HG03045 (cell line): ENCODE results near the gene EMP1.

Experiments
- ATAC-seq: cut with Tn5 transposase; IDR thresholded peaks from one replicate; pipeline ENCODE4 v1.9.1; 2021; ENCODE audit warnings: mild to moderate bottlenecking, moderate library complexity; ENCODE audit not compliant: unreplicated experiment

Gene EMP1

DNA sequence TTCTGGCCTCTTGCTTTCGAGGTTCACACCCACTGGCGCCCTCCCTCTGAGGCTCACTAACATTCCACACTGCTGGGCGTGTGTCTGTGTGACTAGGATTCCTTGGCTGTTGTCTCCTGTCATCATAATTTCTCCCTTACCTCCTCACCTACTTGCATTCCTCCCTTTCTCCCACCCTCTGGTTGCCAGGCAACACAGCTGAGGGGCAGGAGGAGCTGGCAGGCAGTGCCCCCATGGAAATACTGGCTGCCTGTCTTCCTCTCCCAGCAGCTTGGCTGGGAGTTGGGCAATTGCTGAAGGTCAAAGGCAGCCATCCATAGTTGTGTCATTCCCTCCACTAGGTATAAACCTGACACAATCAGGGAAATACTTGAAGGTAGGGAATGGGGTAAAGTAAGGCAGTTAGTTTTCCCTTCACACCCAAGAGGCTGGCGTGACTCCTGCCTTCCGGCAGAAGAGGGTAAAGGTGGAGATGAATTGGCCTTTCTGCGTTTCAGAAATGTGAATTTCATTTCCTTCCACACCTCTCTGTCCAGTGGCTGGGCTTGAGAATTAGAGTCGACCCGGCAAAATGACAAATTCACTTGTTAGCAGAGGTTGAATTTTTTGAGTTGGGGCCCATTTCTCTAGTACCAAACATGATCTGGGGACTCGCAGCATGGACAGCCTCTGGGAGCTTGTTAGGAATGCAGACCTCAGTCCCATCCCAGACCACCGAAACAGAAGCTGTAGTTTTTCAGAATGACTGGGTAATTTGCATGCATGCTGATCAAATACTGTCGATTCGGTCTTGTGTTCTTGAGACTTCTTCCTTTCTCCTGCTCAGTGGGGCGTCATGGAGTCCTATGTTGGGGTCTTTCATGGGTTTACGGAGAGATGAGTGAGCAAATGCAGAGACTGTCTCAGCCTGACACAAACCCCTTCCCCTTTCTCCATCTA lies 24.3 kb upstream of the EMP1 start:
- ATAC-seq, result no peak

DNA sequence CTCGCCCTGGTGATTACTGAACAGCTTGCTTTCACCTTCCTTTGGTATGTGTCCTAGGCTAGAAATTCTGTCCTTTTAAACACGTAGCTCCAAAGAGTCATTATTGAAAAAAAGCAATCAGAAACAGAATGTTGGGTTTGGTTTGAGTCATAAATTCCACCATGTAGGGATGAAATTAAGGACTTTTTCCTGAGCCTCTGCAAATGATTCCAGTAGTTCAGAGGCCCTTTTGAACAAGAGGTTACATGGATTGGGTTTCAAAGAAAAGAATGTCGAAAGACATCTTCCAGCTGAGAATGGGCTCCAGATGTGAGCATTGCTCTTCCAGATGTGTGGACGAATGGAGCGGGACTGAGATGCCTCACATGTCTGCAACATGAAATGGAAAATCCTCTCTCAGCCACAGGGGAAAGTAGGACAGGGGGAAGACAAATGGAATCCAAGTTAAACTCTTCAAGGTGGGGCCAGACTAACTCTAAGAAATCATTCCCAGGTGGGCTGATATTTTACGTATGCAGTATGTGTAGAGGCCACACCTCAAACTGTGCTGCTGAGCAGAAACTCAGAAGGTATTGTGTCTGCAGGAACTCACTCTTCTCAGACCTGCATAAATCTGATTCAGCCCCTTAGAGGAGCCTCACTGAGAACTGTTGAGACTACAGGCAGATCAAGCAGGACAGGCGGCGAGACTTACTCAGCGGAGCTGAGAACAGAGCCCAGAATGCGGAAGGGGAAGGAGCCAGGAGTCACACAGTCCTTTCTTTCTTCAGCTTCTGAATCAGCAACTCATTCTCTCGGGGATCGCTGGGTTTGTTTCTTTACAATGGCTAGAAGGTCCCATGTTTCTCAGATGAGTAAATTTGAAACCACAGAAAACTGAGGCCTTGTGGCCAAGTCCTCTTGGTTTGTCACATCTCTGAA lies 23.3 kb upstream of the EMP1 start:
- ATAC-seq, result peak; percentile 91

DNA sequence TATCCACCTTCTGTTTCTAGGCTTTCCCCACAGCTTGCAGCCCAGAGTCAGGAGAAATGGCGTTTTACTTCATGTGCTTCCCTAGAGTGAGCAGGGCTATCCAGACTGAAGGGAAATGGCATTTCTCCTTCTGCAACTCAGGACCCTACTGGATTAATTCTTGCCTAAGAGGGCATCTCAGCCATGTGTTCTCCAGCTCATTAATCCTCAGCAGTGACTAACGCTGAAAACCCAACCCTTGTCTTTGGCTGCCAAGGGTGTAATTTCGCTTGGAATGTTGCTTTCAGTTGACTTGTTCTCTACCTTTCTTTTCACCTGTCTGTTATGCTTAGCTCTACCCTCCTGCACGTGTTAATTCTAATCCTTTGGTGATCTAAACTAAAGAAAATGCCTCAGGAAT lies 21.0 kb upstream of the EMP1 start:
- no peak for ATAC-seq

DNA sequence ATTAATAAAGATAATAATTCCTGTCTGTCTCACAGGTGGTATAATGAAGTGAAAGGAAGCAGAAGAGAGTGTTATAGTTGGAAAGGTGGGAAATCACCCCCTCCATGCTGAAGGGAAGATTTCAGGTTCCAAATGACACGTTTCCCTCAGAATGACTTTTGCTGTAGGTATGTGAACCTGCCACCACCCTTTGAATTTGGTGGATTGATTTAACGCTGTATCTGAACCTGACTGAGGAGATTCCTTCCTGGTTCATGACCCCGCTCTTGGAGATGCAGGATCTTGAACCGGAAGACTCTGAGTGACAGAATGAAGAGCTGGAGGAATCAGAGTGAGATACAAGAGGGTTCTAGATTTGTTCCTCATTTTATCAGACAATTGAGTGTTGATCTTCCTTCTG lies 20.3 kb upstream of the EMP1 start:
- no peak for ATAC-seq

DNA sequence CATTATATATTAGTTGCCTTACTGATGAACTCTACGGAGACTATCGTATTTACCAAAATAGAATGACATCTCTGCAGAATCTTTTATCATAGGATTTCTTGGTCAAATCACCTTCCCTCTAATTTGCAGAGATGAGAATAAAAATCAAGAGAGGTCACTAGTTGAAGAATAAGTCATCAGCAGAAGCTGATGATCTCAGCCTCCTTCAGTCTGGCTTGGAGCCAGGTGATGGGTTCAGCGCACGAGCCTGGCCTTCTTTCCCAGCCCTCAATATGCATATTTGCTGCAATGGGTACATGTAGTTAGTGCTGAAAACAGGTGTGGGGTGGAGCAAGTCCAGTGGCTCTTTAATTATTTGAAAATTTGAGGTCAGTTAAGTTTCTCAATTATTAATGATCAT lies 19.2 kb upstream of the EMP1 start:
- no peak for ATAC-seq

DNA sequence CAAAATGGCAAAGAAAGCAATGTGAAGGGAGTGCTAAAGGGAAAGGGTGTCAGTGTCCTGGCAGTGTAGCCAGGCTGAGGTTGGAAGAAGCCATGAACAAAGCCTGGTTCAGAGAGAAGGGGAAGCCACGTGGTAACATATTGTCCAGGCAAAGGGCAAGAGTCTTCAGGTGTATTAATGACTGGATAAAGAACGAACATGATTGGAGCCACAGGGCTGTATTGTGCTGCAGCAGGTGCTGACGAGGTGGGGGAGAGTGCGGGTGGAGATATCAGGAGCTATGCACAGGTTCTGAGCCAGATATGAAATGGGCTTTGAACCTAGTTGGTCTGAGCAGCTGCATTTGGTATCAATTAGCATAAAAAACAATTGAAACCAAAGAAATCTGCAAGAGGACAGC lies 18.6 kb upstream of the EMP1 start:
- ATAC-seq, result no peak

GRCh38 chr12:13178568-13179210 lies 17.8 kb upstream of the EMP1 start:
- ATAC-seq, result no peak

- ATAC-seq, result no peak
Observed at GRCh38 chr12:13179211-13180074, 17.1 kb upstream of the EMP1 start.

- no peak for ATAC-seq
Observed at GRCh38 chr12:13181375-13182070, 15.0 kb upstream of the EMP1 start.

GRCh38 chr12:13182881-13183280 lies 13.6 kb upstream of the EMP1 start:
- ATAC-seq, result no peak

GRCh38 chr12:13183620-13184019 lies 12.9 kb upstream of the EMP1 start:
- no peak for ATAC-seq

DNA sequence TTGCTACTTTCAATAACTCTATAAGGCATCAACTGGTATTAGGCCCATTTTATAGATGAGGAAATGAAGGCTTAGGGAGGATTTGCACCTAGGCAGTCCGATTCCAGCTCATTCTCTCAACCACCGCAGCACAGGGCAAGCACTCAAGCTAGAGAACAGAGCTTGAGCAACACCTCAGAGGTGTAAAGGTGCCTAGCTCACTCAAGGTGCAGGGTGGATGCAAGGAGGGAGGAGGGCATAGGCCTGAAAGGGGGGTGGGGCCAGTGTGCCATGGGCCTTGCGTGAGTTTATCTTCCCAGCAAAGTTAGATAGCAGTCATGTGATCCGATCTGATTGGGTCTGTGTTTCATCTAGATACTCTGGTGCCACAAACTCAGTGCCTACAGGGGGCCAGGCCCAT lies 10.2 kb upstream of the EMP1 start:
- ATAC-seq, result no peak

- ATAC-seq, result no peak
Observed at GRCh38 chr12:13187399-13187798, 9.1 kb upstream of the EMP1 start.

DNA sequence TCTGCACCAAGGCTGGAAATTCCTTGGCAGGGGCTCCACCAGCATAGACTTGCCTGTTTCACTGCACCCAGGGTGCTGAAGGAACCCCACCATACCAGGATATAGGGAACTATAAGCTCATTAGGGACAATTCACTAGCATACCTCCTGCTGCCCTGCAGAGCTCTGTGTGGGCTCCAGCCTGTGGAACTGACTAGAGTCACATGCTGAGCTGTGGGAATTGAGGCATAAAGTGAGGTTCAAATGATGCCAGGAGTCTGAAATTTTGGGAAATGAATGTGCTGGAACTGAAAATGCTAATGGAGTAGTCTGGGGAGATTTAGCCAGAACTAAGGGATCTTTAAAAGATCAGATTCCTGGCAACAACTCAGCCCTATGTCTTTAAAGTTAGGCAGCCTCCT lies 7.3 kb upstream of the EMP1 start:
- ATAC-seq, result no peak

GRCh38 chr12:13190275-13190674 lies 6.3 kb upstream of the EMP1 start:
- no peak for ATAC-seq

DNA sequence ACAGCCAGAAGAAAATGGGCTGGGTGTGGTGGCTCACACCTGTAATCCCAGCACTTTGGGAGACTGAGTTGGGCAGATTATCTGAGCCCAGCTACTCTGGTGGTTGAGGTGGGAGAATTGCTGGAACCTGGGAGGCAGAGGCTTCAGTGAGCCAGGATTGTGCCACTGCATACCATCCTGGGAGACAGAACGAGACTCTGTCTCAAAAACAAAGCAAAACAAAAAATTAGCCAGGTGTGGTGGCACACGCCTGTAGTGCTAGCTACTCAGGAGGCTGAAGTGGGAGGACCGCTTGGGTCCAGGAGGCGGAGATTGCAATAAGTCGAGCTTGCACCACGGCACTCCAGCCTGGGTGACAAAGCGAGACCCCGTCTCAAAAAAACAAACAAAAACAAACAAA lies 3.8 kb upstream of the EMP1 start:
- ATAC-seq, result no peak

GRCh38 chr12:13193505-13194231 lies 2.9 kb upstream of the EMP1 start:
- no peak for ATAC-seq

- no peak for ATAC-seq
Observed at GRCh38 chr12:13194401-13195110, 2.0 kb upstream of the EMP1 start.
